Ovary (tissue), 3 donors: Measurements from ENCODE around the gene CCBE1.

Source experiments
- CTCF ChIP-seq, 3 donors: fragments of 450-650 bp in 2 of 3; fragments of 200-600 bp in 1 of 3; IDR thresholded peaks; one replicate each; pipeline versions ENCODE4 v1.5.1 to v1.8.0; 2016 to 2022; ENCODE audit warnings: antibody characterized with exemption in 3 of 3, mild to moderate bottlenecking in 1 of 3
- EP300 ChIP-seq: sonication (generic); formaldehyde crosslinking; IDR thresholded peaks from one replicate; pipeline ENCODE4 v1.6.1; 2017; ENCODE audit warnings: antibody characterized with exemption
- donor health status: DM: no; HTN: no; CAD: no.

GRCh38 chr18:59466980-59467379, 230.2 kb downstream of the CCBE1 start:
- no peak for TF ChIP-seq CTCF (IDR thresholded peaks at IDR 0.05)
- no peak for TF ChIP-seq EP300
